HG03064 (cell line): ENCODE measurements around the gene RNASEL.
A peak's percentile ranks its signal among the peaks of the same experiment; 100 is the strongest.

ENCODE experiments used
- ATAC-seq: cut with Tn5 transposase; IDR thresholded peaks from one replicate; pipeline ENCODE4 v1.9.1; 2021; ENCODE audit warnings: low read depth; ENCODE audit not compliant: unreplicated experiment

The RNASEL gene

DNA sequence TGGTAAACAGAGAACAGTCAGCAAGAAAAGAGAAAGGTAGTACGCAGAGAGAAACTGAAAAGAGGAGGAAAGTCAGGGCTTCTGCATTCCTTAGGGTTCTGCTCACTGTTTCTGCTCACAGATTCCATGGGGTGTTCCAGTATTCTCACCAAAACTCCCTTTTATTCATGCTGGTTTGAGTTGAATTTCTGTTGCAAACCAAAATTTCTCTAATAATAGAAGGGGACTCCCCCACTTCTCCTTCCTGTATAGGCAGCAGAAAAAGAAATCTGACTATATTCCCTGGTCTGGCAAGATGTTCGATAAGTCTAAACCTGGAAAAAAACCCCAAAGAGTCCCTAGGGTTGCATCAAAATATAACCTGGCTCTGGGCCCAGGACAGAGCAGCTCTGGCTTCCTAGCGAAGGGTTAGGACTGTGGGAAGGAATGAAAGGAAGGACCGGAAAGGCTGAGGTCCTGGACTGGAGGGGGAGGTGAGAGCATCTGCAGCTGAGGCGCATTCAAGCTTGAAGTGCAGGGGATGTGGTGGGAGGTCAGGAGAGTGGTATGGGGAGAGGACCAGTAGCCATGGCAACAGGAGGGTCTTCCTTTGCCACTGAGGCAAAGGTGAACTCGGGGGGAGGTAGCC, 34.0 kb upstream of the RNASEL start:
- no peak for ATAC-seq

DNA sequence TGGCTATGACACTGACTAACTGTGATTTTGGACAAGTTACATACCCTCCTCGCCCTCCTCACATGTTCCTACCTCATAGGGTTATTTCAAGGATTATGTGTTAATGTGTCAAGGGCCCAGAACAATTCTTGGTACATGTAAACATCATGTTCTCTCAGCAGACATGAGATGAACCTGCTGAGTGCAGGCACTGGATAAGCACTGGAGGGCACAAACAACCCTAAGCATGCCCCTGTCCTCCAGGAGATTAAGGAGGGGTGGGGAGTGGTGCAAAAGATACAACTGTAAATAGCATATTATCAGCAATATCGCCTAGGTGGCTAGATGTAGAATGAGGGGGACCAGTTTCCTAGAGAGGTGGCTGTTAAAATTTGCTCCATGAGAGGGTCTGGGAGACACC, 32.9 kb upstream of the RNASEL start:
- no peak for ATAC-seq

DNA sequence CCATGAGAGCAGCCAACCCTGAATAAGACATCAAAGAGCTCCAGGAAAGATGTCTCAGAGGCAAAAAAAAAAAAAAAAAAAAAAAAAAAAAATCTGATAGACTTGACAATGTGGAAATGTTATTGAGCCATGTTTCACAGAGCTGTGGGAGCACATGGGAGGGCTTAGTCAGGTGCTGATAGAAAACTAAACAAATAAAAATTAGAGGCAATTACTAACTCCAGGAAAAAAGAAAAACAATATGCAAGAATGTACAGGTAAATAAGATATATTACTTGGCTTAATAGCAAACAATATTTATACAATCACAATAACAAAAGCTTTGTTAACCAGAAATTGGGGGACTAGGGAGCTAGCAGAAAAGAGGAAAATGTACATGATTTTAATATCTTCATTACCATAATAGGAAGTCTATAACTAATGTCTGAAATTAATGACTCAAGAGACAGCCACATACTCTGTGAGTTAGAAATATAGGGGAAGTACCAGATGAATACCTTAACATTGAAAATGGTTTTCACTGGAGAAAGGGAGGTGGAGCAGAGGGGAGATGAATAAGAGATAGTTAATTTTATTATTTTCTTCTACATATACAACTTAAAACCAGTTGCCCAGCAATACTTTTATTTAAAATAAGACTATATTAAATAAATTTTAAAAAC, 32.0 kb upstream of the RNASEL start:
- ATAC-seq = no peak

DNA sequence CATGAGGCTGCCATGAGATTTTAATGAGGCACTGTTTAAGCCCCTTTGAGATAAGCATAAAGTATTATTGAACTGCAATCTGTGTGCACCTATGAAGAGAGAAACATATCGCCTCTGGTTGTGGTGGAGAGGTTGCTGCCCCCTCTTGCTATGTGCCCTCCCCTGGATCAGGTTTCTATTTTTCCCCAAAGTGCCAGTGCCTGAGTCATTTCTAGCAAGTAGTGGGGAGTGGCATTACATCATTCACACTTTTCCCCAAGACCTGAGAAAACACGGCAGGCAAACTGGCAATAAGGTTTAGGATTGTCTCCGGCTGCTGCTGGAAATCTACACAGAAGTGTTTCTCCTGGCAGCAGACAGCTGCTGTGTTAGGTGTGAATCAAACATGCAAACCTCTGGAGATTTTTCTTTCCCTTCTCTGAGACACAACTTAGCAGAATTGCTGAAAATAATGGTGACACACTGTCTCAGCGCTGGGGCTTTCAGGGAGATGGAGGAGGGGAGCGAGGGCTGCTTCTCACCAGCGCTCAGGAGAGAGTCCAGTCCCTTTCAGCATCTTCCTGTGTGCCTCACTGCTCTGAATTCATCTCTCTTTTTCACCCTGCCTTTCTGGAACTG, 28.8 kb upstream of the RNASEL start:
- no peak for ATAC-seq

DNA sequence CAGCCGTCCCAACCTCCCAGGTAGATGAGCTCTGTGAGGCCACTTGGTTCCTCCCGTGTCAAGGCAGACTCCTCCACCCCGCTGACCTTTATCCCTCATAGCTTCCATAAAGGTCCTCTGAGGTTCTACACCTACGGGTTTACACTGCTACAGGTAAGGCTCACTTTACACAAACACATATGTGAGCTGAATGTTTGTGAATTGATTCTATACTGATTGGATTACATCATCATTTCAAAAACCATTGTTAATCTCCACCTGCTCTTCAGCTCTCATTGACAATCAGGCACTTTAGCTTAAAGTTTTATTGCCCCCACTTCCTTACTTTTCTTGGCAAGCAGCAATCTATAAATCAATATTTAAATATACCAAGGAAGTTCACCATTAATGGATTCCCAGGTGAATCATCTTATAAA, 28.0 kb upstream of the RNASEL start:
- no peak for ATAC-seq

DNA sequence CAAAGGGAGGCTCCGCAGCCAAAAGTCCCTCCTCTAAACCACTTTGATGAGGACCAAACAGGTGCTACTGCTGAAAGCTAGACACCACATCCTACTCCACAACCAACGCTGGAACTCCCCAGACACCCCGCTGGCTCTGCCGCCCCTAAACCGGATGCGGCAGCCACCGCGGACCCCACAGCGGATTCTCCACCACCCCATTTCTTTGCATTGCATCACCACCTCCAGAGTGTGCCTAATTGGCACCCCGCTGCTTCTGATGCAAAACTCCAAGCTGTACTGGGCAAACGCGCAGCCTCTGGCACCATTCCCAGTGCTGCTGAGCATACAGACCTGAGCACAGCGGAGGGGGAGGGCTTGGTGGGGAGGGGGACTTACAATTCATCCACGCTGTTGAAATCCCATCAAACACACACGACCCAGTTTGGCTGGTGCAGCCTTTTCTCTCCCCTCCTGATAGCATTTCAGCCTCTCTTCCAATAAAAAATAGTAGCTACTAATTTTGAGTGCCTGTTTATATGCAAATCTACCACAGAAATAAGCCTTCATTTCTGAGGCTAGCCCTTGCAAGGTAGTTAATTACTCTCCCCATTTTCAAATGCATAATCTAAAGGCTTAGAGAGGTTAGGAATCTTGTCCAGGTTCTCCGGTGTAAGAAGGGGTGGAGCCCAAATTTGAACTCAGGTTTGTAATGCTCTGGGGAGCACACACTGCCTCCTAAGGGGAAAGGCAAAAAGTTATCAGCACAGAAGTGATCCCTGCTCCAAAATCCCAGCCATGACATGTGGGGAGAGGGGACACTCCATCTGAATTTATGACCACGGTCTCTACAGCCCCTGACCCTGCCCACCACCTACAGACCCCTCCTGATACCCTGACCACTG, 27.3 kb upstream of the RNASEL start:
- ATAC-seq = peak; percentile 59

DNA sequence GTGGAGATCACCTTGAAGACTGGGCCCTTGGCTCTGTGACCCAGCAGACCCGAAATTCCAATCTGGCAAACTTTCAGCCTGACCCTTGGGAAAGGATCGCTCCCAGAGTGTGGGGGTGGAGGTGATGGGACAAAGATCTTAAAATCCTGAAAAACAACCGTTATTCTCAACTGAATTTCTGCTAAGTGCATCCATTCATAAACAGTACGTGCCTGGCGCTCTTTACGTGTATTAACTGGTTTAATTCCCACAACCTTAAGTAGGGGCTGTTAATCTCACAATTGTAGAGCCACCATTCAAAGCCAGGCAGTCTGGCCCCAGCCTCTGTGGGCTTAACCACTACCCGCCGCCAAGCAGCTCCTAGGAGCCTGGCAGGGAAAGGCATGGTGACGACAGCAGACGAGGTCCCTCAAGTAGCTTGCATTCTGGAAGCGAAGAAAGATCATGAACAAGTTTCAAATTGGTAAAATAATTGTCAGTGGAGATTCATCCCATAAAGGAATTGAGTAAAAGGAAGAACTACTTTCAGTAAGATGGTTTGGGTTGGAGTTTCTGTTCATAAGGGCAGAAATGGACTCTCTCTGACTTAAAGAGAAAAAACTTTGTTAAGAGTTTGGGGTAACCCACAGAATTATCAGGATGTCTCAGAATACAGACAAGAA, 26.5 kb upstream of the RNASEL start:
- ATAC-seq = peak; percentile 29

DNA sequence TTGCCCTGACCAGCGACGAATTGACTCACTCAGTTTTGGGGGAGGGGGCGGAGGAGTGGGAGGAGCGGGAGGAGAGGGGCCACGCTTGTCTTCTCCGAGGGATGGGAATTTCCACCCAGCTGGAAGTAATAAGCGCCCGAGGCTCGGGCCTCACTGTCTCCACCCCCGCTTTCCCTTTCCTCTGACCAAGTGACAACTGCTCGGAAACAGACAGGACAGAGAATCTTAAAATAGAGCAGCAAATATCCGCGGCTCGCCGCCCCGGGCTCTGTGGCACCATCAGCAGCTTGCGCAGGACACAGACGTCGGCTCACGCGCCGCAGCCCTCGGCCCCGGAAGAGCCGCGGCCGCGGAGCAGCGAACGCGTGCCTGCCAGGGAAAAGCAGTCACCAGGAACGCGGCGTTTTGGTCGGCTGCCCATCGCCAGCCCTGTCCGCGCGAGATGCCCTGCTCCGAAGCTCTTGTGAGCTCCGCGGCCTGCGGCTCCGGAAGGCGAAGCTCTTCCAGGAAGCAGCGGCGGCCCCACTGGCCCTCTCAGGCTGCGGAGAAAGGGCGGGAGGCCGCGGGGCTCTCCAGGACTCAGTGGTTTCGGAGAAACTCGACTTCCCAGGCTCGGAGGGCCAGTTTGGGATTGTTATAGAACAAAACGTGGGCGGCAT, 25.9 kb upstream of the RNASEL start:
- peak; percentile 33 for ATAC-seq

DNA sequence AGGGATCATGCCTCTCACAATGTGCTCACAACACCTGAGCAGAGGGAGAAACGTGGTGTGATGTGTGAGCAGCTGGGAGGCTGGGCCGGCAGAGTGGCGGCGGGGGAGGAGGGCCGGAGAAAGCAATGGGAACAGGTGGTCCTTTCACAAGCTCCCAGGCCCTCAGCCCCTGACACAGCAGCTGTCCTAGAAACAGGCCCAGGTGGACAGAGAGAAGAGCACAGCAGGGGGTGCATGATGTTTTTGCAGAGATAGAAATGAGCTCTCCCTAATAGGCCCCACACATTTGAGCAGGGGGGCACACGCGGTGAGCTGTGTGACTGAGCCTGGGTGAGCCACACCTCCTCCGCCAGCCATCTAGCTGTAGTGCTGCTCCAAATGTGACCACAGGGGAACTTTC, 22.7 kb upstream of the RNASEL start:
- no peak for ATAC-seq

DNA sequence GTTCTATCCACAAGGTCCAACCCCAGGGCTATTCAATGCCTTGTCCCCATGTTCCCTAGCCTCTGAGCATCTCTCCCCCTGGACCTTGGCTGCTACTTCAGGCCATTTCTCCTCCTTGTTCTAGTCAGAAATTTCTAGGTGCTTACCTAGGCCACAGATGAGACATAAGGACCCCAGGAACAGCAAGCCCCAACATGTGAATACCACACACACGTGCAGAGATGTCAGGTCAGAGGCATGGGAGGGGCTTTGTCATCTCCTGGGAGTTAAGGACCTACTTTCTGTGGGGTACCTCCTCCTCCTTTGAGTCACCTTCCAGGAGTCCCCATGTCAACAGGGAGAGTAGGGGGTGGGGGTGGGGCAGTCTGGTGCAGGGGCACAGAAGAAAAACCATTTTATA, 22.3 kb upstream of the RNASEL start:
- no peak for ATAC-seq

DNA sequence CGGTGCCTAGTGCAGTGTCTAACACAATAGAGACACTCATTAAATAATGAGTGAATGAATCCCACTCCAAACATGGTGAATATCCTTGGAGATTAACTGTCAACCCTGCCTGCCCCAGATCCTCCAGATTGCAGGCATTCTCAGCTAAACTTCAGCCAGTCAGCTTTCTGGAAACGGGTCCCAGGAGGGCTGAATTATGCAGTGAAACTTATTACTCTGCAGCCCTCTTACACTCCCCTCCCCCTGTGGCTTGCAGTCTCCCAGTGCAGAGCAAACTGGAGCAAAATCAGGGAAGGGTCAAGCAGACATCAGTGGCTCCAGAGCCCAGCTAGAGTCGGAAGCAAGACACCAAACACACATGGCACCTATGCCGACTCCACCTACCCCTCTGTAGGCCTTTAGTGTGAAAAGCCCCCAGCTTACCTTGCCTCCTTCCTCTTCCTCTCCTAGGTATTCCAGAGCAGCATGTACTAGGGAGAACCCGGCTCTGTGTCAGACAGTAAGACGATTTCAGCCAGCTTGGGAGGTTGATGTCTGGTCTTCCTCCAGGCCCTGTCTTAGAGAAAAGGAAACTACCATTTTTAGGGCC, 21.6 kb upstream of the RNASEL start:
- ATAC-seq = no peak

DNA sequence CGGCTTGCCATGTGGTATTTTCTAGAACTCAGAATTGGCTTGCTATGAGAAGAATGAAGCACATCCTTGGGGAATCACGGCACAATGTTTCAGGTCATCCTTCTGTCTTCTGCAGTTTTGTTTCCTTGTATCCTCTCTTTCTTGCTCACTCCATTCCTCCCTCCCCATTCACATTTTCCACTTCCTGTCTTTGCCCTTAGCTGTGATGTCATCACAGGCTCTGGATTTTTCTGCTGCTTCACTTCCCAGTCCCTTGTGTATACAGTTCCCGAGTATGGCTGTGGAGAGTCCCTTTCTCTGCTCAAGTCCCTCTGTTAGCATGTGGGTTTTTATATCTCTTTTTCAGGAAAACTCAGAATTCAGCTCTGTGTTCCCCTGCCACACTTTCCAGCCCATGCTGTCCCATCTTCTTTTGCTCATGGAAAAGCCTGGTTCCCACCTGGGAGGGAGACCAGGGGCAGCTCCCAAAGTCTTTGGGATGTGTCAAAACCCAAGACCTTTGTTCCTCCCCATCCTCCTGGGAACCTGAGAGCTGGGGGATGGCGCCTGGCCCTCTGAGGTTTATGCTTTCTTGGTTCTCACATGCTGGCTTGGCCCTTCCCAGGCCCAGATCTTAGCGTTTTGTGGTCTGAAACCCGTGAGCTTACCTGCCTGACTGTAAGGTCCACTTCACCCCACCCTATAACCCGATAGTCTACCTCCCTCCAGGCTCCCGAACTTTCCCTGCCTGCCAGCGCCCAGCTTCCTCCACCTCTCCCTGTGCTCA, 20.0 kb upstream of the RNASEL start:
- no peak for ATAC-seq

DNA sequence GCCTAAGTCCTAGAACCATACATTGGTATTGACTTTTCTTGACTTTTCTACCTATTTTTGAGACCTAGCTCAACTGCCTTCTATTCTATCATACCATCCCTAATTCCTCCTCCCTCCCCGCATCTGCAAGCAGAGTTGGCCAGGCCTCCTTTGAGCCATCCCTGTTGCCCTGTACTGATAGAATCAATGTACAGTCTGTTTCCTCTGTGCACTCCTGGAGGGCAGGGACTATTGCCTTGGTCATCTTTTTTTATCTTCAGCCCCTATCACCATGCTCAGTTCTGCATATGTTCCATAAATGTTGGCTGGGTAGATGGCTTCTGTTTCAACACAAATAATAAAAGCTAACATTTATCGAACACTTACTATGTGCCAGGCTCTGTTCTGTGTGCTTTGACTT, 19.2 kb upstream of the RNASEL start:
- ATAC-seq = no peak

DNA sequence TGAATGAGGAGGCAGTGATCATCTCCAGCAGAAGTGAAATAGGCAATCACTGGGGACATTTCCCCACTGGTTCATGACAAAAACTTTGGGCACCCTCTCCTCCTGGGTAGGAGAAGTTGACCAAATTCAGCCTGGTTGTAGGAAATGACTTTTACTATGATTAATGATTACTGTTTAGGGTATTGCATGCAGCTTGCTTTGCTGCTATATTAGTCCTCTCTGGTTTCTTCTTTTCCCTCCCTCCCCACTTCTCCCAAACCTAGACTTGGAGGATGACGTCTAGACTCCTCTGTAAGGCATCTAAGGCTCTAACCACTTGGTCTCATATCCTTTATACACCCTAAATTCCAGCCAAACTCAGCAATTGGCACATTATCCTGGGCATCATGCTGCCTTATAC, 18.5 kb upstream of the RNASEL start:
- no peak for ATAC-seq

DNA sequence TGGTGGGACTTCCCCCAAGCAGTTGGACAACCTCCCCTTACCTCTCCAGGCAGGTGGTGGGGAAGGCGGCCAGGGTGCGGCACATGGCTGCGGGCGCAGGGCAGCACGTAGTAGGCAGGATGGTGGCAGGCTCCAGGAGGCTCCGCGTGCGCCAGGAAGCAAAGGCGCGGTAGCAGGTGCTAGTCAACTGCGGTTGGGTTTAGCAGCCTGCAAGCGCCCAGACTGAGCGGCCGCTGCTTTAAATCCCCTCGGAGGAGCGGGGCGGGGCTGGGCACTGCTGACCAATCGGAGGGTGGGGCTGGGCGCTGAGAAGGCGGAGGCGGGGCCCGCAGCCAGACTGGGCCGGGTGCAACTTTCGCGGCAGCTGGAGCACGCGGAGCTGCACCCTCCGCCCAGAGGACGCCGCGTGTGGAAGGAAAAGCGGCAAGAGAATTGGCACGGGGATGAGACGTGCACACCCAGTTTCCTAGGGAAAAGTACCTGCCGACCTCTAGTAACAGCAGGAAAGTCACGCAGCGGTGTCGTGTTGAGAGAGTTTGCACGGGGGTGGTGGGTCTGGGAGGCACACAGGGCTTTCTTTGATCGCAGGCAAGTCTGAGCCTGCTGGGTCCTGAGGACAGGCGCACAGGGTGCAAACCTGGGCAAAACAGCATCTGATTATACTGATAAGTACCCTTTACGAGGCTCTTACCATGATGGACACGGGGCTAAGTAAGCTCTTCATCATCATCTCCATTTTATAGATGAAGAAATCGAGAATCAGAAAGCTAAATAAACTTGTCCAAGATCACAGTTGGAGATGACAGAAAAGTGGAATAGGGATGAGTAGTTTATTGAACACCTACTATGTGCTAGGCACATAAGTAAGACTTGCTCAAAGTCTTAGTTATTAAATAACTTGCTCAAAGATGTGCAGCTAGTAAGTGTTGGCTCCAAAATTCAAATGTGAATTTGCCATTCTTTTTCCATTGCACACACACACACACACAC, 15.4 kb upstream of the RNASEL start, which contains the start of gene RGS16:
Gene RGS16 (minus strand): TSS at position 215 of the 990 bp plus-strand sequence. CDS start 130 bp downstream, at position 85.
- peak; percentile 77 for ATAC-seq

DNA sequence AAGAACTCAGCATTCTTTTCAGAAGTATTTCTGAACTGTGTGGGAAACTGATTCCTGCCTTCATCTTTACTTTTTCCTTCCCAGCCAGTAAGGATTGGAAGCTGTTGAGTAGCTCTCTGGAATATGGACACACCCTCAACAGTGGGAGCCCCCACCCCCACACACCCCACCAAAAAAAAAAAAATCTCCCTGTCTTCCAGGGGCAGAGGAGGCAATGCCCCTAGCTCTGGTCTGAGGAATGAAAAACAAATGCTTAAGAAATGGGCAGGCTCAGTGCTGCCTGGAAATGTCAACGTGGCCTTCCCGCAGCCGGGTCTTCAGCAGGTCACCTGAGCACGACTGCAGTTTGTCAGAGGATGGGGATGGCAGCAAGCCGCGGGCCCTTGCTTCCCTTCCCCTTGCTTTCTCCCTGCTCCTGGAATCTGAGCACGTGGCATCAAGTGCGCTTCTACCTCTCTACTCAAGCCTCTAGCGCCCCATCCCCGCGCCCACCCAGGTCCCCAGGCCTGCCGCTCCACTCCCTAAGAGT, 14.7 kb upstream of the RNASEL start:
- no peak for ATAC-seq

DNA sequence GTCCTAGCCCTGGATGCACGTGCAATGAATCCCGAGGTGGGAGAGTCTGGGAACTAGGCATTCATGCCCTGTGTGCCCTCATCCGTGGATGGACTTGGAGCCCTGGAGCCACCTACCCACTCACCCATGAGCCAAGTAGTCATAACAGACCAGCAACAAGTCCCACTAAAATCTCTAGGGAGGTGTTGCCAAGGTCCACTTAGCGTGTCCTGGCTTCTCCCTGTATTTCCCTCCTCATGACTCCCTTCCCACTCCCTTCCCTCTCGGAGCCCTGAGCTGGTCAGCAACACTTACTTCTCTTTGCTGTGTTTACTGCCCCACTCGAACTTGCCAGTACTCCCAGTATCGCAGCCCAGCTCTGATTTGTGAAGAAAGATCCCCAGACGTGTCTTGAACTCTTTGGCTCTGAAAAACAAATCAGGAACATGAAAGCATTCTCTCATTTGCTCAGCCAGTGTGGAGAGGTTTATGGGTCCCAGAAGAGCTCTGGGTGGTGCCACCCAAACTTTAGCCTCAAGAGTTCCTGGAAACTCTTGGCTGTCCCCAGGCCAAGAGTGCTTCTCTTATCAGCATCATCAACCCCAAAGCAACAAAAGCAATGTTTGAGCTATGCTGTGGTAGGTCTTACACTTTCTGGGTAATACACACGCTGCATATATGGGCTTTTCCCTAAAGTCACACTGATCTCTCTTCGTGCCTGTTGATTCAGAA, 14.0 kb upstream of the RNASEL start:
- ATAC-seq = no peak
